Activated naive CD4-positive, alpha-beta T cell treated with anti-CD3 and anti-CD28 coated beads, Interleukin-2, amount 10 ng/mL, durations not matched to agents 7 days and 5 days (primary cell): ENCODE data around the gene LCA5.
A peak's percentile ranks its signal among the peaks of the same experiment; 100 is the strongest.
"Not testable (repeated sequence)": the region's sequence is repeated elsewhere in the genome, so short reads cannot be mapped to it uniquely, and the experiment has no call there.

ENCODE experiments used
- CTCF ChIA-PET: fragments of 350-600 bp; sonication (Branson Sonifier 250); formaldehyde crosslinking; loops from one replicate; lab custom pipeline; 2021; ENCODE audit warnings: antibody characterized with exemption; lab: Charles Lee
- DNase-seq: peaks from one replicate; pipeline ENCODE4 v3.0.0-alpha.2; 2020
- H3K27ac Mint-ChIP-seq: one replicate; pipeline ENCODE4 v1.8.0; 2021; ENCODE audit warnings: mild to moderate bottlenecking, moderate library complexity, mixed read lengths
- H3K27me3 Mint-ChIP-seq: one replicate; pipeline ENCODE4 v1.8.0; 2021; ENCODE audit warnings: mild to moderate bottlenecking, mixed read lengths
- H3K36me3 Mint-ChIP-seq: one replicate; pipeline ENCODE4 v1.8.0; 2021; ENCODE audit warnings: mixed read lengths
- H3K4me1 Mint-ChIP-seq: one replicate; pipeline ENCODE4 v1.8.0; 2021; ENCODE audit warnings: mixed read lengths
- H3K4me3 Mint-ChIP-seq: one replicate; pipeline ENCODE4 v1.8.0; 2021; ENCODE audit warnings: mild to moderate bottlenecking, moderate library complexity, mixed read lengths
- H3K9me3 Mint-ChIP-seq: one replicate; pipeline ENCODE4 v1.8.0; 2021; ENCODE audit warnings: mixed read lengths

LCA5 gene

DNA sequence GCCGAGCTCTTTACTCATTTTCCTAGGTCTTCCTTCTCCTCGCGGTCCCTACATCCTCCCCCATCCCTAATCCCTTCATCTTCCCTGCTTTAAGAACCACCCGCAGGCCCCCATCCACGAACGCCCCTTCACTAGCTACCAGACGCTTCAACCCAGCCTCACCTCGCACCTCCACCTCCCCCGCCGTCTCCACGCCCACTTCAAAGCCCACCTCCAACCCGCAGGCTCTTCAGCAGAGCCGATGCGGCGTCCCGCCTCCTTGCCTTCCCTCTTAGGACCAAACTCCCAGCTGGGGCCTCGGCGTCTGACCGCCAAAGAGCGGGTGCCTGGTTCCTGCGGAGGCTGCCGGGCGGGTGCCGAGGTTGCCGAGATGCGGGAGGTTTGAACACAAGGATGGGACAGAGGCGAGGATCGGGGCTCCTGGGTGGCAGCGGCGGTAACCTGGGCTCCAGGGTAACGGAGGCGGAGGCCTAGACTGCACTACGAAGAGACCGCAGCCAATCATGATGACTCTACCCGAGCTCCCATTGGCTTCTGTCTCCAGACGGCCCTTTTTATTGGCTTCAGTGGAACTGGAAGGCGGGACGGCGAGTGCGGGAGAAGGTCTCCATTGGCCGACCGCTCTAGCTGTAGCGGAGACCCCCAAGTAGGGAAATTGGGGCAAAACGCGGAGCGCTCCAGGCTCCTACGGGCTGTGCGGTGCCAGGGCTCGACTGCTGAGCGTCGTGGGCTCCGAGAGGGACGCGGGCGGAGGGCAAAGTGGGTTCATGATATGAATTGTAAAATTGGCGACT lies at the start of gene LCA5:
Gene LCA5 (minus strand): TSS at position 477 of the 794 bp plus-strand sequence. CDS start 18,536 bp downstream, outside the sequence.
- Mint-ChIP-seq H3K27ac (no peak within 1 kb of the TSS), H3K9me3 (no peaks in the 10 kb centered on the region), H3K27me3 (peaks cover 6% of the 10 kb centered on the region), H3K36me3 (no peaks in the 10 kb centered on the region), H3K4me1 (no peaks in the 10 kb centered on the region), H3K4me3 (peak within 1 kb of the TSS; percentile 18)
- peak; percentile 90 for DNase-seq
- CTCF ChIA-PET = interaction anchor here (0.7 kb wide), 1 partner anchor 330 kb away, joined by 3 read pairs; no protein-coding TSS in a partner anchor

DNA sequence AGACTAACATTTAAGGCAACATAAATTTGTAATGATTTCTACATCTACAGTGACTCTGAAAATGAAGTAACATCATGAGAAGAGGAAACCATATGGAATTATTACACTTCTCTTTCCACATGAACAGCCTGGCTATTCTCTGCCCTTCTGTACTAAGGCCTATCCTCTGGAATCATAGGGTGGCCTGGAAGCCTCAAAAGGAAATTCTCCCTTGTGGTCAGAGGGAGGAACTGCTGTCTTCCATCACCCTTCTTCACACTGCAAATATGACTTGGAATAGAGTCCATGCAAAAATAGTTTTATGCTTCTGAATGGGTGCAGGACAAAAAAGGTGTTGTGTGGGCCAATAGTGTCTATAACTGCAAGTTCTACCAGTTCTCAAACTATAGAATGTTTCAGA lies 49.3 kb upstream of the LCA5 start:
- Mint-ChIP-seq H3K36me3 (no peaks in the 10 kb centered on the region), H3K27me3 (no peaks in the 10 kb centered on the region), H3K4me3 (no peak overlapping the region), H3K27ac (no peak overlapping the region), H3K9me3 (peaks cover 4% of the 10 kb centered on the region), H3K4me1 (no peaks in the 10 kb centered on the region)
- CTCF ChIA-PET = no interaction called here
- DNase-seq = no peak

DNA sequence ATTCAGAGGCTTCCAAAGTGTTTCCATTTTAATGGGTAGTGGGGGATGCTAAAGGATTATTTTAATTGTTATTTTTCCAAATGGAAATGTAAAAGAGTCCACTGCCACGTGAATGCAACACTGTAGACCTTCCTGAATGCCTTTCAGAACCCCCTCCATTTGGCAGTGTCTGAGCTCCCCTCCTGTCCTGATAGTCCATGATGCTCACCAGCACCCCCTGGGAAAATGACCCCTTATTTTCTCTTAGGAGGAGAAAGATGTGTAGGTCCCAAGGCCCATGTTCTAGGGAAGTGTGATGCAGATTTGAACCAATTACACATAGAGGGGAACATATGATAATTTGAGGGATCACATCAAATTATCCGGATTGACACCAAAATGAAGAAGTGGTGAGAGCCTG lies 47.1 kb upstream of the LCA5 start:
- Mint-ChIP-seq H3K9me3 (peaks cover 6% of the 10 kb centered on the region), H3K27me3 (no peaks in the 10 kb centered on the region), H3K4me3 (no peak overlapping the region), H3K4me1 (no peaks in the 10 kb centered on the region), H3K27ac (no peak overlapping the region), H3K36me3 (no peaks in the 10 kb centered on the region)
- no peak for DNase-seq
- CTCF ChIA-PET = no interaction called here

DNA sequence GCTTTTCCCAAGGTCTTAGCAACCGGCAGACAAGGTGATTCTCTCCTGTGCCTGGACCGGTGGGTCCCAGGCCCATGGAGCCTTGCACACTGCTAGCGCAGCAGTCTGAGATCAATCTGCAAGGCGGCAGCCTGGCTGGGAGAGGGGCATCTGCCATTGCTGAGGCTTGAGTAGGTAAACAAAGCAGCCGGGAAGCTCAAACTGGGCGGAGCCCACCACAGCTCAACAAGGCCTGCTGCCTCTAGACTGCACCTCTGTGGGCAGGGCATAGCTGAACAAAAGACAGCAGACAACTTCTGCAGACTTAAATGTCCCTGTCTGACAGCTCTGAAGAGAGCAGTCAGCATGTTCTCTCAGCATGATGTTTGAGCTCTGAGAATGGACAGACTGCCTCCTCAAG lies 40.7 kb upstream of the LCA5 start:
- H3K4me1 Mint-ChIP-seq, H3K36me3 Mint-ChIP-seq, H3K9me3 Mint-ChIP-seq, H3K27ac Mint-ChIP-seq, H3K27me3 Mint-ChIP-seq, DNase-seq, H3K4me3 Mint-ChIP-seq, CTCF ChIA-PET: not testable (repeated sequence)

DNA sequence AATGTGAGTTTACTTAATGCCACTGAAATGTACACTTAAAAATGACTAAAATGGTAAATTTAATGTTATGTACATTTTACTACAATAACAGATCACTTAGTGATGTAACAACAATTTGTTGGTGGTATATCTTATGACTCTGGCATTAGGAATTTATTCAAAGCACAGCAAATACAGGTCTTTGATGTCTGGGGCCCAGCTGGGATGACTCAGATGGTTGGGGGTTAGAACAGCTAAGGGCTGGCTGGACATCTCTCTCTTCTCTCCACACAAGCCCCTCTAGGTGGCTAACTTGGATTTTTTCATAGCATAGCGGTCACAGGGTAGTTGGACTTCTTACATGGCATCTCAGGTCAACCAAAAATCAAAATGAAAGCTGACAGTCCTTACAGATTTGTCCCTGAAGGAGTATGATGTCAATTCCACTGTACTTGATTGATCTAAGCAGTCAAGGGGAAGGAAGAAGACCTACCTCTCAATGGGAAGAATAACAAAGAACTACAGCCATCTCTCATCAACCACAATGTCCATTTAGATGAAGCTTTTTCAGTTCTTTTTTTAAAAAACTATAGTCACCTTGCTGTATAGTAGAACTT lies 37.5 kb upstream of the LCA5 start:
- Mint-ChIP-seq H3K36me3 (no peaks in the 10 kb centered on the region), H3K27me3 (peaks cover 3% of the 10 kb centered on the region), H3K27ac (no peak overlapping the region), H3K9me3 (no peaks in the 10 kb centered on the region), H3K4me1 (no peaks in the 10 kb centered on the region), H3K4me3 (no peak overlapping the region)
- CTCF ChIA-PET = no interaction called here
- no peak for DNase-seq

DNA sequence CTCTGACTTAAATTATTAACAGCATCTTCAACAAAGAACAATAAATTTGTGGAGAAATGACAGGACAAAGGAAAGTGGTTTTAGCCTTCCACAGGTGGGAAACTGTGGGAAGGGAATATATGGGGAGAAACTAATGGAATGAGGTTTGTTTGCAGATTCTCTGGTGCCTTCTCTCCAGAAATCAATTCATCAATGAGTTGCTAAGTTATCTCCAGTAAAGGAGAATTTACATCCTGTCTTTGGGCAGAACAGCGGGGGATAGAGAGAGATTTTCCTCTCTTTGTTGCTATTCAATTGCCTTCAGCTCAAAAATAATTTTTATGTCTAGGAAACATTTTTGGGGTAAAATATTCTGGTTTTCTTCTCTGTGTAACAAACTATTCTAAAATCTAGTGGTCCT lies 36.9 kb upstream of the LCA5 start:
- CTCF ChIA-PET = no interaction called here

DNA sequence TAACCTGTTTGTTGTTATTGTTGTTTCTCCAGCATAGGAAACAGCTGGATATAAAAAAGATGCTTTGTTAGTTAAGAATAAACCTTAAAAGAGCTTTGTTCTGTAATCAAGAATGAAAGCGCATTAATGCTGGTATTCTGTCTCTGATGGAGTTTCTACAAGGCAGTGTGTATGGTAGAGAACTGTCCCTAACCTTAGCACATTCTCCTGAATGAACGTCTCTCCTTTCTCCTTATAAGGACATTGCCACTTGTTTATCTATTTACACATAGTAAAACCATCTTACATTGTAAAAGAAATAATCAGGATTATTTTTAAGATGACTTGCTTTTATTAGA lies 33.8 kb upstream of the LCA5 start:
- Mint-ChIP-seq H3K4me1 (no peaks in the 10 kb centered on the region), H3K4me3 (no peak overlapping the region), H3K36me3 (no peaks in the 10 kb centered on the region), H3K27ac (no peak overlapping the region), H3K27me3 (no peaks in the 10 kb centered on the region), H3K9me3 (no peaks in the 10 kb centered on the region)
- CTCF ChIA-PET = interaction anchor here (1.0 to 1.8 kb wide), 10 partner anchors 99 to 301 kb away, joined by 3 to 22 read pairs (median 4); no protein-coding TSS in a partner anchor
- no peak for DNase-seq

More for the DNA sequence above, 36.9 kb upstream of the LCA5 start:
- no peak overlapping the region for H3K27ac Mint-ChIP-seq
- H3K4me1 Mint-ChIP-seq = no peaks in the 10 kb centered on the region
- no peaks in the 10 kb centered on the region for H3K36me3 Mint-ChIP-seq
- DNase-seq = no peak
- no peak overlapping the region for H3K4me3 Mint-ChIP-seq
- no peaks in the 10 kb centered on the region for H3K9me3 Mint-ChIP-seq
- H3K27me3 Mint-ChIP-seq = peaks cover 3% of the 10 kb centered on the region

DNA sequence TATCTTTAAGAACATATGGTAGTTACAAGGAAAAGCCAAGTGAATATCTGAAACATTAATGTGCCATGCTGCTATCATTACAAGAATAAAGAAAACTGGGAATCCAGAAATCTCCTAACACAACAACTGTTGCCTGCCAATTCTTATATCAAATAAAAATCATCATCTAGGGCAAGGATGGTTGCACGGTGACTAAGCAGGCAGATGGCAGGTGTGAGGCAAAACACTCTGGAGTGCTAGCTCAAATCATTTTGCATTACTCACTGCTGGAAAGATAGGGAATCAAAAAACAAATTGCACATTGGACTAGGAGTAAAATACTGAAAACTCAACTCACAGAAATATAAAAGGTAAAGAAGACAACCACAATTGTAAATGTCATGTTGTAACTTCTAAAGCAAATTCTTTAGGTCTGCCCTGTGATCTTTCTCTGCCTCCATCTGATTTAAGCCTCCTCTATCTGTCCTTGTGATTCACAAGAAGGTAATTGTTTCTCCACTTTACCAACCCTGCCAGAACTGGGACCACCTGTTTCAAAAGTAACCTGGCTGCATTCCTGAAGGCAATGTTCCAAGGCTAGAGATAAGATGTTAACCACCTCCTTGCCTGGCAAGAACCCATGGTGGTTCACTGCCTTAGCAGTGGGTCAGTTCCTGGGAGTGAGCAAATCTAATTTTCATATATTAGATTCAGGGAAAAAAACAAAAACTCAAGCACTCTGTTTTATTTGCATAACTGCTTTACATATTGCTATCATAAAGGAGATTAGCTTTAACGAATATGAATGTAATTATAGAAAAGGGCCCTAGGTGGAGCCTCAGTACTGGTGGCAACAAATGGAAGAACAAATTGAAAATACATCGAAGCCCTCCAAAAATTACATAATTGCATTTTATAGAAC lies 33.1 kb upstream of the LCA5 start:
- DNase-seq = no peak
- Mint-ChIP-seq H3K27ac (no peak overlapping the region), H3K4me3 (no peak overlapping the region), H3K36me3 (no peaks in the 10 kb centered on the region), H3K4me1 (no peaks in the 10 kb centered on the region), H3K9me3 (no peaks in the 10 kb centered on the region), H3K27me3 (no peaks in the 10 kb centered on the region)
- CTCF ChIA-PET = interaction anchor here (1.0 to 1.8 kb wide), 11 partner anchors 100 to 301 kb away, joined by 3 to 22 read pairs (median 4); no protein-coding TSS in a partner anchor

DNA sequence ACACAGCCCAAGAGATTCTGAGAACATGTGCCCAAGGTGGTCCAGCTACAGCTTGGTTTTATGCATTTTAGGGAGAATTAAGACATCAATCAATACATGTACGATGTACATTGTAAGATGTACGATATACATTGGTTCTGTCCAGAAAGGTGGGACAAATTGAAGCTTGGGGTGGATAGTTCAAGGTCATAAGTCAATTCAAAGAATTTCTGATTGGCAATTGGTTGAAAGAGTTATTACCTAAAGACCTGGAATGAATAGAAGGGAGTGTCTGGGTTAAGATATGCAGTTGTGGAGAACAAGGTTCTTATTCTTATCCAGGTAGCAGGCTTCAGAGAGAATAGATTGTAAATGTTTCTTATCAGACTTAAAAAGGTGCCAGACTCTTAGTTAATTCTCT lies 31.8 kb upstream of the LCA5 start:
- H3K27ac Mint-ChIP-seq = no peak overlapping the region
- no peaks in the 10 kb centered on the region for H3K4me1 Mint-ChIP-seq
- H3K27me3 Mint-ChIP-seq = no peaks in the 10 kb centered on the region
- CTCF ChIA-PET = interaction anchor here (1.3 kb wide), 1 partner anchor 103 kb away, joined by 8 read pairs; no protein-coding TSS in a partner anchor
- DNase-seq = no peak
- no peak overlapping the region for H3K4me3 Mint-ChIP-seq
- no peaks in the 10 kb centered on the region for H3K36me3 Mint-ChIP-seq
- H3K9me3 Mint-ChIP-seq = no peaks in the 10 kb centered on the region

DNA sequence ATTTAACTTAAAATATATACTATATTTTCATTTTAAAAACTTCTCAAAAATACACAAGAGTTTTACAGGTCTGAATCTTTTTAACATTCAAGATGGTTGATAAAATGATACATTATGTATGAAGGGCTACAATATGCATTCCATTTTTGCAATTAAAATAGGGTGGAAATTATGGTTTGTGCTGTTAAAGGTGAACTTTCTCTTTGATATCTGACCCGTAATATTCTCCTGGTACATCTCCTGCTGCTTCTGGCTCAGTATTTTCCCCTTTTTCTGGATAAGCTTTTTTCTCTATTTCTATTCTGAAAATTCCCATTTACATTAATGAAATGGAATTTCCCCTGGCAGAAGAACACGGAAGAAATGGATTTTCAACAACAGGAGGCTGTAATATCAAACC lies 27.4 kb upstream of the LCA5 start:
- Mint-ChIP-seq H3K9me3 (no peaks in the 10 kb centered on the region), H3K27ac (no peak overlapping the region), H3K4me3 (no peak overlapping the region), H3K27me3 (no peaks in the 10 kb centered on the region), H3K4me1 (no peaks in the 10 kb centered on the region), H3K36me3 (no peaks in the 10 kb centered on the region)
- DNase-seq = no peak
- CTCF ChIA-PET = interaction anchor here (0.7 kb wide), 1 partner anchor 105 kb away, joined by 3 read pairs; no protein-coding TSS in a partner anchor

DNA sequence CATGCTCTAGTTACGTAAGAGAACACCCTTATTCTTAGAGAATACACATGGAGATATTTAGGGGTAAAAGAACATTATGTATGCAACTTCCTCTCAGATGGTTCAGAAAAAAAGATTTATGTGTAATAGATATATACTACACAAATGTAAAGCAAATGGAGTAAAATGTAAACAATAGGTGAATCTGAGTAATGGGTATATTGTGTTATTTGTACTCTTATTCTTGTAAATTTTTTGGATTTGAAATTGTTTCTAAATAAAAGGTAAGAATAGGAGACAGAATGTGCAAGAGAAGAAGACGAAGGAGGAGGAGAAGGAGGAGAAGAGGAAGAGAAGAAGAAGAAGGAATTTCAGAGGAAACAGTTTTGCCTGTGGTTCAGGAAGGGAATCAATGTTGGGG lies 22.5 kb upstream of the LCA5 start:
- Mint-ChIP-seq H3K27ac (no peak overlapping the region), H3K4me3 (no peak overlapping the region), H3K4me1 (no peaks in the 10 kb centered on the region), H3K9me3 (no peaks in the 10 kb centered on the region), H3K36me3 (no peaks in the 10 kb centered on the region), H3K27me3 (no peaks in the 10 kb centered on the region)
- DNase-seq = no peak
- CTCF ChIA-PET = no interaction called here

DNA sequence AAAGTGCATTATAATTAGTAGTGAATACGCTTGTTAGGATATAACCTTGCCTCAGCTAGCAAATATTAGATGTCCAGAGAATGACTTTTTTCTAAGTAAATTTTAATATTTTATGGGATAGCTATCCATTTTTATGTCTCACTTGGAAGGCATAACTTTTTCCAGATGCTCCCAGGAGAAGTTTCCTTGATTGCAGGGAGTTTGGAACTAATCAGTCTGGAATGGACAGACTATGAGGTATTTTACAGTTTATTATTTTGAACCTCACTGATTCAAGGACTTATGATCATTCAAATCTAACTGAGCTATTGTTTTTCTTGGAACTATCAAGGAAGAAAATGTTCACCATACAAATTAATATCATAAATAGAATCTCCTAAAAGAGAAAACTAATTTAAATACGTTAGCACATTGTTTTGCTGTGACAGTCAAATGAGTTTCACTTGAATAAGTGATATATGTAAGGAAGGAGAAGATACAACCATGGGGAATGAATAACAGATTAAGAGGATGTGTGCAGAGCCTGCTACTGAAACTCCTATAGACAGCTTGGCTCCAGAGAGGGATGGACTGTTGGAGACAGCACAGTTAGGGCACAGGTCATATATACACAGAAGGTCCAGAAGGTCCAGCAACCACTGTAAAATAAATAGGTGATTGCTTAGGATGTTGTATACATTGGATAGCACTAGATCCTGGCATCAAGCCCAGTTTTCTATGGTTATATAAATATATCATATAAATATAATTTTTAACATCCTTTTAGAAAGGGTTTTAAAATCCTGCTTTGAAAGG lies 20.6 kb upstream of the LCA5 start:
- no peaks in the 10 kb centered on the region for H3K4me1 Mint-ChIP-seq
- CTCF ChIA-PET = interaction anchor here (0.6 kb wide), 1 partner anchor 323 kb away, joined by 4 read pairs; no protein-coding TSS in a partner anchor
- no peak overlapping the region for H3K27ac Mint-ChIP-seq
- H3K27me3 Mint-ChIP-seq = no peaks in the 10 kb centered on the region
- no peak for DNase-seq
- H3K36me3 Mint-ChIP-seq = no peaks in the 10 kb centered on the region
- no peak overlapping the region for H3K4me3 Mint-ChIP-seq
- no peaks in the 10 kb centered on the region for H3K9me3 Mint-ChIP-seq

DNA sequence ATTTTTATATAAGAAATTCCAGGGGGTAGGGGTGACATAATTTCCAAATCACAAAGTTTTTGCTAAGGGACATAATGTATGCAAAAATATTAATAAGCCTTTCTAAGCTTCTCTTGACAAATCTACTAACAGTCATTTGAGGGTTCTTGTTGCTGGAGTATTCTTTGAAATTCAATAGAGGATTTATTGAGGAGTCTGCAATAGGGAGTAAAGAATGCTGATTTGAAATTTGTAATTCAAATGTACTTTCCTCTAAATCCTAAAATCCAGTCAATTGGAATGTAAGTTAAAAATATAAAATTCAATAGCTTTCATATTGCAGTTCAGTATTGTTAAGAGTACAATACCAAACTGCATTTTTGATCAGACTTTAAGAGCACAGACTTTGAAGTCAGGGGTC lies 17.1 kb upstream of the LCA5 start:
- Mint-ChIP-seq H3K9me3 (no peaks in the 10 kb centered on the region), H3K27ac (no peak overlapping the region), H3K4me1 (no peaks in the 10 kb centered on the region), H3K36me3 (no peaks in the 10 kb centered on the region), H3K27me3 (no peaks in the 10 kb centered on the region), H3K4me3 (no peak overlapping the region)
- CTCF ChIA-PET = no interaction called here
- no peak for DNase-seq
